Measurements from ENCODE around the gene GNRHR. TPM values are rescaled to one million over a fixed set of nuclear protein-coding genes. Genes with fewer than 3 reads are reported as not detected.

GNRHR gene
- total and polyA plus RNA-seq, 2 donors (not counting 1 experiment from before 2014, with no cell fraction given) = not detected

- Histone ChIP-seq H3K79me2 (ENCODE audit: control insufficient read depth, insufficient read depth, low read length) (peaks cover 42% of the 10 kb centered on the region), H3K36me3 (ENCODE audit: control insufficient read depth, insufficient read depth, low read length) (no peaks in the 10 kb centered on the region)
- DNase-seq (ENCODE audit: low read depth in 2 of 2) = no peak
These were observed 56.1 kb downstream of the GNRHR start for GRCh38 chr4:67697860-67698687.

GRCh38 chr4:67696061-67696460, 58.1 kb downstream of the GNRHR start:
- Histone ChIP-seq H3K27ac (ENCODE audit: insufficient read depth, low read length) (no peak overlapping the region), H3K27me3 (ENCODE audit: control insufficient read depth, insufficient read depth, low read length) (no peaks in the 10 kb centered on the region), H3K4me2 (ENCODE audit: extremely low read depth, insufficient read depth, low read length) (no peak overlapping the region), H4K20me1 (ENCODE audit: control insufficient read depth, extremely low read depth, insufficient read depth, low read length) (no peaks in the 10 kb centered on the region), H3K4me3 (replicated peaks in 1 of 4; ENCODE audit: control extremely low read depth in 1 of 4, insufficient read depth in 1 of 4, low read depth in 3 of 4, low read length in 4 of 4) (no peak overlapping the region), H3K9ac (ENCODE audit: insufficient read depth, low read length) (no peak overlapping the region), H3K4me1 (ENCODE audit: control insufficient read depth, extremely low read depth, insufficient read depth, low read length) (no peaks in the 10 kb centered on the region), H2AFZ (ENCODE audit: low read length) (no peak overlapping the region), H3K36me3 (ENCODE audit: control insufficient read depth, insufficient read depth, low read length) (no peaks in the 10 kb centered on the region), H3K9me3 (ENCODE audit: control insufficient read depth, insufficient read depth, low read depth, low read length) (no peaks in the 10 kb centered on the region), H3K79me2 (ENCODE audit: control insufficient read depth, insufficient read depth, low read length) (peaks cover 42% of the 10 kb centered on the region)
- TF ChIP-seq CTCF (conservative IDR thresholded peaks at IDR 0.05 in 1 of 2, IDR thresholded peaks at IDR 0.05 in 1 of 2; ENCODE audit: low read depth in 1 of 2, low read length in 2 of 2) (no peak), EZH2 (IDR thresholded peaks at IDR 0.05; ENCODE audit: low read length, missing control alignments) (no peak)
- no peak for DNase-seq (ENCODE audit: low read depth in 2 of 2)

More at GRCh38 chr4:67697860-67698687, 56.1 kb downstream of the GNRHR start:
- Histone ChIP-seq H4K20me1 (ENCODE audit: control insufficient read depth, extremely low read depth, insufficient read depth, low read length) (no peaks in the 10 kb centered on the region), H3K4me1 (ENCODE audit: control insufficient read depth, extremely low read depth, insufficient read depth, low read length) (no peaks in the 10 kb centered on the region), H2AFZ (ENCODE audit: low read length) (no peak overlapping the region), H3K27ac (ENCODE audit: insufficient read depth, low read length) (no peak overlapping the region), H3K9ac (ENCODE audit: insufficient read depth, low read length) (no peak overlapping the region), H3K27me3 (ENCODE audit: control insufficient read depth, insufficient read depth, low read length) (no peaks in the 10 kb centered on the region), H3K9me3 (ENCODE audit: control insufficient read depth, insufficient read depth, low read depth, low read length) (no peaks in the 10 kb centered on the region), H3K4me2 (ENCODE audit: extremely low read depth, insufficient read depth, low read length) (peak overlapping the region; percentile 7), H3K4me3 (replicated peaks in 1 of 4; ENCODE audit: control extremely low read depth in 1 of 4, insufficient read depth in 1 of 4, low read depth in 3 of 4, low read length in 4 of 4) (no peak overlapping the region)
- TF ChIP-seq CTCF (conservative IDR thresholded peaks at IDR 0.05 in 1 of 2, IDR thresholded peaks at IDR 0.05 in 1 of 2; ENCODE audit: low read depth in 1 of 2, low read length in 2 of 2) = no peak
- TF ChIP-seq EZH2 (IDR thresholded peaks at IDR 0.05; ENCODE audit: low read length, missing control alignments) = no peak

- Histone ChIP-seq H3K9ac (ENCODE audit: insufficient read depth, low read length) (no peak overlapping the region), H4K20me1 (ENCODE audit: control insufficient read depth, extremely low read depth, insufficient read depth, low read length) (no peaks in the 10 kb centered on the region), H3K27ac (ENCODE audit: insufficient read depth, low read length) (no peak overlapping the region), H3K4me1 (ENCODE audit: control insufficient read depth, extremely low read depth, insufficient read depth, low read length) (no peaks in the 10 kb centered on the region), H3K4me2 (ENCODE audit: extremely low read depth, insufficient read depth, low read length) (no peak overlapping the region), H3K36me3 (ENCODE audit: control insufficient read depth, insufficient read depth, low read length) (no peaks in the 10 kb centered on the region), H3K79me2 (ENCODE audit: control insufficient read depth, insufficient read depth, low read length) (peaks cover 32% of the 10 kb centered on the region), H2AFZ (ENCODE audit: low read length) (no peak overlapping the region), H3K27me3 (ENCODE audit: control insufficient read depth, insufficient read depth, low read length) (no peaks in the 10 kb centered on the region), H3K4me3 (replicated peaks in 1 of 4; ENCODE audit: control extremely low read depth in 1 of 4, insufficient read depth in 1 of 4, low read depth in 3 of 4, low read length in 4 of 4) (no peak overlapping the region), H3K9me3 (ENCODE audit: control insufficient read depth, insufficient read depth, low read depth, low read length) (no peaks in the 10 kb centered on the region)
- DNase-seq (ENCODE audit: low read depth in 2 of 2) = no peak
- TF ChIP-seq CTCF (conservative IDR thresholded peaks at IDR 0.05 in 1 of 2, IDR thresholded peaks at IDR 0.05 in 1 of 2; ENCODE audit: low read depth in 1 of 2, low read length in 2 of 2) (no peak), EZH2 (IDR thresholded peaks at IDR 0.05; ENCODE audit: low read length, missing control alignments) (no peak)
These were observed 59.5 kb downstream of the GNRHR start for GRCh38 chr4:67694662-67695061.

All from fibroblast of lung (primary cell).